HepG2 (cell line): ENCODE results near the gene MAN1A1. TPM values are rescaled to one million over a fixed set of nuclear protein-coding genes. Genes with fewer than 3 reads are reported as not detected.
A peak's percentile ranks its signal among the peaks of the same experiment; 100 is the strongest.

Experiments
- ATAC-seq: fragments of 200-7000 bp; cut with Tn5 transposase; 3 replicates; pipeline ENCODE4 v1.9.1; 2020; ENCODE audit warnings: mild to moderate bottlenecking, moderate library complexity
- BruUV-seq: library from RNA; stranded (reverse); fragments of 400-500 nt; replicated peaks from 2 replicates; lab custom pipeline; 2021; lab: Mats Ljungman, UMichigan
- CTCF ChIA-PET: fragments of 300-600 bp; formaldehyde crosslinking; extraction: SDS; loops from one replicate; lab custom pipeline; 2021; ENCODE audit warnings: low total read pairs, inconsistent platforms, low intra/inter-chr PET ratio; lab: Yijun Ruan, JAX
- POLR2A ChIA-PET: fragments of 350-600 bp; sonication (Branson Sonifier 250); formaldehyde crosslinking; loops from one replicate; lab custom pipeline; 2020; ENCODE audit warnings: antibody characterized with exemption, inconsistent platforms; lab: Yijun Ruan, JAX
- DNase-seq: peaks from one replicate; pipeline ENCODE4 v3.0.0-alpha.2; 2015; ENCODE audit warnings: low spot score
- FAIRE-seq: peaks from 3 replicates; lab custom pipeline; 2011; peaks lifted over from hg19 to GRCh38; lab: Jason Lieb, UNC
- H2AFZ ChIP-seq: one replicate; pipeline ENCODE4 v1.6.1; 2011; ENCODE audit warnings: low read length, inconsistent platforms
- H3K27ac ChIP-seq: fragments of 300-600 bp; 3 replicates; pipeline ENCODE4 v1.8.0; 2011; ENCODE audit warnings: mixed run types, mild to moderate bottlenecking, mixed read lengths, low read length, inconsistent platforms; ENCODE audit not compliant: insufficient read depth; ENCODE audit errors: extremely low read length
- H3K27me3 ChIP-seq, 2 experiments: fragments of 200-600 bp in 1 of 2; 2 replicates in 1 of 2; 3 replicates in 1 of 2; pipeline versions ENCODE4 v1.6.0 to v1.8.0; 2011; ENCODE audit warnings: low read length in 2 of 2, mild to moderate bottlenecking in 2 of 2, moderate library complexity in 2 of 2, inconsistent platforms in 1 of 2; ENCODE audit not compliant: insufficient read depth in 2 of 2, control insufficient read depth in 1 of 2
- H3K36me3 ChIP-seq, 2 experiments: fragments of 200-600 bp in 1 of 2; replicated peaks in 1 of 2; 2 replicates in 1 of 2; 3 replicates in 1 of 2; pipeline versions ENCODE4 v1.5.1 to v1.8.0; 2011; ENCODE audit warnings: low read length in 2 of 2, inconsistent platforms in 1 of 2; ENCODE audit not compliant: insufficient read depth in 2 of 2, control insufficient read depth in 1 of 2
- H3K4me1 ChIP-seq: 2 replicates; pipeline ENCODE4 v1.5.1; 2012; ENCODE audit warnings: low read length, inconsistent platforms; ENCODE audit not compliant: insufficient read depth
- H3K4me2 ChIP-seq: 2 replicates; pipeline ENCODE4 v1.6.0; 2011; ENCODE audit warnings: low read depth, low read length, inconsistent platforms
- H3K4me3 ChIP-seq, 3 experiments: fragments of 200-600 bp in 1 of 3; sonication (generic), shearing (Covaris generic) in 1 of 3; replicated peaks in 1 of 3; 2 replicates each; pipeline ENCODE4 v1.5.1; 2011 to 2016; ENCODE audit warnings: low read length in 3 of 3, inconsistent platforms in 2 of 3, low read depth in 2 of 3, mild to moderate bottlenecking in 2 of 3, control low read depth in 1 of 3, mixed read lengths in 1 of 3; ENCODE audit not compliant: insufficient read depth in 1 of 3
- H3K79me2 ChIP-seq: one replicate; pipeline ENCODE4 v1.6.1; 2011; ENCODE audit warnings: low read length, inconsistent platforms; ENCODE audit not compliant: insufficient read depth
- H3K9ac ChIP-seq: 2 replicates; pipeline ENCODE4 v1.6.0; 2011; ENCODE audit warnings: mild to moderate bottlenecking, low read depth, low read length, inconsistent platforms; ENCODE audit not compliant: insufficient read depth
- H3K9me3 ChIP-seq: 2 replicates; pipeline ENCODE4 v1.5.1; 2012; ENCODE audit warnings: mild to moderate bottlenecking, low read length
- H4K20me1 ChIP-seq: 2 replicates; pipeline ENCODE4 v1.6.0; 2011; ENCODE audit warnings: inconsistent platforms, mild to moderate bottlenecking, low read length, moderate library complexity; ENCODE audit not compliant: insufficient read depth
- AGO2 ChIP-seq: fragments of 200-400 bp; formaldehyde crosslinking; optimal IDR thresholded peaks from 2 replicates; pipeline ENCODE3; 2017; ENCODE audit warnings: mild to moderate bottlenecking, low read depth, low read length, moderate library complexity
- BCL3 ChIP-seq: sonication (generic); formaldehyde crosslinking; IDR thresholded peaks from 2 replicates; pipeline ENCODE4 v1.5.1; 2020; ENCODE audit warnings: mild to moderate bottlenecking, missing genetic modification reagents, moderate library complexity
- DNMT1 ChIP-seq: sonication (generic); formaldehyde crosslinking; IDR thresholded peaks from 2 replicates; pipeline ENCODE4 v1.5.1; 2020; ENCODE audit warnings: mild to moderate bottlenecking, missing genetic modification reagents
- GLI4 ChIP-seq: sonication (generic); formaldehyde crosslinking; IDR thresholded peaks from 2 replicates; pipeline ENCODE4 v1.5.1; 2020; ENCODE audit warnings: missing genetic modification reagents, mild to moderate bottlenecking, moderate library complexity, borderline replicate concordance
- HHEX ChIP-seq: IDR thresholded peaks from 2 replicates; pipeline ENCODE4 v1.6.1; 2016; ENCODE audit warnings: control low read depth
- HNF4A ChIP-seq: sonication (generic); formaldehyde crosslinking; IDR thresholded peaks from 2 replicates; pipeline ENCODE4 v1.4.0; 2020; ENCODE audit warnings: missing genetic modification reagents
- HOXA5 ChIP-seq: sonication (generic); formaldehyde crosslinking; IDR thresholded peaks from 2 replicates; pipeline ENCODE4 v1.4.0; 2020; ENCODE audit warnings: missing genetic modification reagents
- KLF16 ChIP-seq, 2 experiments: sonication (generic) in 1 of 2; formaldehyde crosslinking in 1 of 2; IDR thresholded peaks; 2 replicates each; pipeline versions ENCODE4 v1.6.1 to v1.8.0; 2016 to 2023; ENCODE audit warnings: missing genetic modification reagents in 2 of 2, missing compliant biosample characterization in 1 of 2
- MAFF ChIP-seq: IDR thresholded peaks from 2 replicates; pipeline ENCODE4 v1.6.1; 2011; ENCODE audit warnings: low read depth, low read length, improper control_type of control experiment
- MAFK ChIP-seq, 2 experiments: IDR thresholded peaks in 1 of 2; conservative IDR thresholded peaks in 1 of 2; 2 replicates each; pipeline ENCODE4 v1.6.1; 2011; ENCODE audit warnings: improper control_type of control experiment in 2 of 2, low read length in 2 of 2
- NCOA2 ChIP-seq: sonication (generic); formaldehyde crosslinking; IDR thresholded peaks from 2 replicates; pipeline ENCODE4 v1.8.0; 2022; ENCODE audit warnings: inconsistent platforms
- POLR2G ChIP-seq: fragments of 200-400 bp; formaldehyde crosslinking; IDR thresholded peaks from 2 replicates; pipeline ENCODE4 v1.6.1; 2018; ENCODE audit warnings: mild to moderate bottlenecking, low read depth, low read length, moderate library complexity
- RBFOX2 ChIP-seq: fragments of 200-400 bp; formaldehyde crosslinking; IDR thresholded peaks from 2 replicates; pipeline ENCODE4 v1.6.1; 2017; ENCODE audit warnings: low read depth, mild to moderate bottlenecking, low read length
- RBM22 ChIP-seq: fragments of 200-400 bp; formaldehyde crosslinking; optimal IDR thresholded peaks from 2 replicates; pipeline ENCODE3; 2017; ENCODE audit warnings: mild to moderate bottlenecking, low read length, moderate library complexity
- SMAD3 ChIP-seq: sonication (generic); formaldehyde crosslinking; IDR thresholded peaks from 2 replicates; pipeline ENCODE4 v1.4.0; 2020; ENCODE audit warnings: missing genetic modification reagents
- THYN1 ChIP-seq: sonication (generic); formaldehyde crosslinking; IDR thresholded peaks from 2 replicates; pipeline ENCODE4 v1.8.1; 2023; ENCODE audit warnings: low read depth, mild to moderate bottlenecking, moderate library complexity, missing genetic modification reagents, borderline replicate concordance
- U2AF2 ChIP-seq: fragments of 200-400 bp; formaldehyde crosslinking; IDR thresholded peaks from 2 replicates; pipeline ENCODE4 v1.6.1; 2017; ENCODE audit warnings: low read depth, mild to moderate bottlenecking, low read length
- ZNF800 ChIP-seq: sonication (generic); formaldehyde crosslinking; IDR thresholded peaks from 2 replicates; pipeline ENCODE4 v1.4.0; 2020; ENCODE audit warnings: missing genetic modification reagents
- whole genome bisulfite sequencing: methylation state at CpG from one replicate; pipeline ENCODE4 v1.1.6; 2017; ENCODE audit warnings: low lambda C conversion rate; 5-methylcytosine and 5-hydroxymethylcytosine counted together
- in situ Hi-C: cut with HindIII; loops from 2 replicates; pipeline ENCODE4 v1.10.0; 2017; ENCODE audit warnings: low pct_unique_long_range_greater_than_20kb; ENCODE audit not compliant: extremely low pct_ligation_motif_present
- intact Hi-C: fragments of 100-400 bp; cut with micrococcal nuclease; formaldehyde crosslinking; loops from one replicate; pipeline ENCODE4 v1.10.0; 2022; ENCODE audit not compliant: unreplicated experiment
- polyA plus RNA-seq, 8 experiments: library from polyadenylated mRNA; depleted of rRNA in 3 of 8; stranded (reverse) in 7 of 8; unstranded in 1 of 8; fragments of >200 nt; fragmentation: Illumina TruSeq in 4 of 8; extraction: Trizol in 4 of 8; gene quantifications; 2 replicates each; pipeline versions ENCODE4 v1.2.1 to v1.2.3, GENCODE V29; 2011 to 2016; ENCODE audit warnings: low read depth in 4 of 8, missing spikeins in 1 of 8, mixed read lengths in 1 of 8; ENCODE audit not compliant: insufficient read depth in 1 of 8
- total RNA-seq, 5 experiments: library from RNA; depleted of rRNA; stranded (reverse); fragments of >200 nt; fragmentation: Illumina TruSeq; extraction: Trizol; gene quantifications; 2 replicates each; pipeline ENCODE4 v1.2.3, GENCODE V29; 2016; ENCODE audit warnings: low read depth in 1 of 5
- TF ChIP-seq, protein P1 (sequence below): sonication (generic); formaldehyde crosslinking; conservative IDR thresholded peaks from 2 replicates; pipeline ENCODE4 v1.4.0; 2020; ENCODE audit warnings: missing genetic modification reagents
- TF ChIP-seq, protein P2 (sequence below): sonication (generic); formaldehyde crosslinking; conservative IDR thresholded peaks from 2 replicates; pipeline ENCODE4 v1.4.0; 2020; ENCODE audit warnings: missing genetic modification reagents

Gene MAN1A1
- total and polyA plus RNA-seq, 2 of the 13 experiments (the other 11 are each of a cell fraction or from before 2014, with no cell fraction given), result 156 to 236 TPM

- Histone ChIP-seq H3K27ac (no peak overlapping the region), H2AFZ (no peak overlapping the region), H4K20me1 (peaks cover 98% of the 10 kb centered on the region), H3K9ac (no peak overlapping the region), H3K4me3 (no peak overlapping the region), H3K9me3 (no peaks in the 10 kb centered on the region), H3K4me2 (no peak overlapping the region), H3K36me3 (peaks cover 34 to 83% of the 10 kb centered on the region in 2 experiments), H3K79me2 (peaks cover 99% of the 10 kb centered on the region), H3K27me3 (no peaks in the 10 kb centered on the region), H3K4me1 (peaks cover 81% of the 10 kb centered on the region)
- DNase-seq (no peak), FAIRE-seq (no peak), ATAC-seq (no peak)
- ChIA-PET POLR2A (interaction anchor here (1.7 to 2.2 kb wide), 2 partner anchors 14 kb away, joined by 7 to 14 read pairs; no protein-coding TSS in a partner anchor), CTCF (no interaction called here)
- 93% methylated on average over 5 of the region's 5 CpGs for WGBS
- in situ Hi-C loops (no loop called here), intact Hi-C loops (loop anchor here (2.0 kb wide), 1 partner anchor 14 kb away; no protein-coding TSS in a partner anchor)
- BruUV-seq, result no TSS peak
- TF ChIP-seq U2AF2, result no peak
- no peak for TF ChIP-seq ZNF800
- TF ChIP-seq HHEX (CRISPR knock-in tag), result no peak
- no peak for TF ChIP-seq HOXA5 (CRISPR knock-in tag)
- TF ChIP-seq MAFF, result peak; percentile 30; the same call in 1 of the 2 replicates
- no peak for TF ChIP-seq SMAD3 (CRISPR knock-in tag)
- TF ChIP-seq POLR2G, result peak; percentile 49
- TF ChIP-seq MAFK (conservative IDR thresholded peaks at IDR 0.05 in 1 of 2, IDR thresholded peaks at IDR 0.05 in 1 of 2; ENCODE audit: low read length in 2 of 2), result peak in 1 of 2 experiments; percentile 58; a peak in 3 of 4 replicates
- TF ChIP-seq, protein P1, sequence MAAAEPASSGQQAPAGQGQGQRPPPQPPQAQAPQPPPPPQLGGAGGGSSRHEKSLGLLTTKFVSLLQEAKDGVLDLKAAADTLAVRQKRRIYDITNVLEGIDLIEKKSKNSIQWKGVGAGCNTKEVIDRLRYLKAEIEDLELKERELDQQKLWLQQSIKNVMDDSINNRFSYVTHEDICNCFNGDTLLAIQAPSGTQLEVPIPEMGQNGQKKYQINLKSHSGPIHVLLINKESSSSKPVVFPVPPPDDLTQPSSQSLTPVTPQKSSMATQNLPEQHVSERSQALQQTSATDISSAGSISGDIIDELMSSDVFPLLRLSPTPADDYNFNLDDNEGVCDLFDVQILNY, result no peak
- no peak for TF ChIP-seq GLI4 (CRISPR knock-in tag)
- no peak for TF ChIP-seq NCOA2 (CRISPR knock-in tag)
- peak; percentile 60 for TF ChIP-seq RBM22
- TF ChIP-seq THYN1 (CRISPR knock-in tag), result 0 out of 2 replicates have a peak, but pooled peaks have one; percentile 16
- no peak for TF ChIP-seq KLF16 (CRISPR knock-in tag; IDR thresholded peaks at IDR 0.05)
- no peak for TF ChIP-seq HNF4A (CRISPR knock-in tag)
- TF ChIP-seq RBFOX2, result peak; percentile 34; the same call in 1 of the 2 replicates
- TF ChIP-seq BCL3 (CRISPR knock-in tag), result no peak
- TF ChIP-seq AGO2, result peak; percentile 40
- no peak for TF ChIP-seq DNMT1 (CRISPR knock-in tag)
- TF ChIP-seq, protein P2, sequence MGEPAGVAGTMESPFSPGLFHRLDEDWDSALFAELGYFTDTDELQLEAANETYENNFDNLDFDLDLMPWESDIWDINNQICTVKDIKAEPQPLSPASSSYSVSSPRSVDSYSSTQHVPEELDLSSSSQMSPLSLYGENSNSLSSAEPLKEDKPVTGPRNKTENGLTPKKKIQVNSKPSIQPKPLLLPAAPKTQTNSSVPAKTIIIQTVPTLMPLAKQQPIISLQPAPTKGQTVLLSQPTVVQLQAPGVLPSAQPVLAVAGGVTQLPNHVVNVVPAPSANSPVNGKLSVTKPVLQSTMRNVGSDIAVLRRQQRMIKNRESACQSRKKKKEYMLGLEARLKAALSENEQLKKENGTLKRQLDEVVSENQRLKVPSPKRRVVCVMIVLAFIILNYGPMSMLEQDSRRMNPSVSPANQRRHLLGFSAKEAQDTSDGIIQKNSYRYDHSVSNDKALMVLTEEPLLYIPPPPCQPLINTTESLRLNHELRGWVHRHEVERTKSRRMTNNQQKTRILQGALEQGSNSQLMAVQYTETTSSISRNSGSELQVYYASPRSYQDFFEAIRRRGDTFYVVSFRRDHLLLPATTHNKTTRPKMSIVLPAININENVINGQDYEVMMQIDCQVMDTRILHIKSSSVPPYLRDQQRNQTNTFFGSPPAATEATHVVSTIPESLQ, result no peak
These were observed 16.4 kb downstream of the MAN1A1 start for GRCh38 chr6:119333063-119333609.
